Stomach smooth muscle (tissue), 2 donors: Measurements from ENCODE around the gene ASB13.

Source experiments
- H3K27ac ChIP-seq: one replicate; pipeline ENCODE4 v1.7.0; 2013; ENCODE audit warnings: mild to moderate bottlenecking, low read length, inconsistent platforms
- H3K27me3 ChIP-seq, 2 donors: one replicate each; pipeline ENCODE4 v1.7.0; 2013; ENCODE audit warnings: low read length in 2 of 2; ENCODE audit not compliant: insufficient read depth in 2 of 2, control insufficient read depth in 1 of 2
- H3K36me3 ChIP-seq, 2 donors: one replicate each; pipeline ENCODE4 v1.7.0; 2013; ENCODE audit warnings: low read length in 2 of 2; ENCODE audit not compliant: control insufficient read depth in 2 of 2, insufficient read depth in 2 of 2
- H3K4me1 ChIP-seq: one replicate; pipeline ENCODE4 v1.7.0; 2013; ENCODE audit warnings: low read length; ENCODE audit not compliant: control insufficient read depth, insufficient read depth
- H3K4me3 ChIP-seq, 2 donors: one replicate each; pipeline ENCODE4 v1.7.0; 2013; ENCODE audit warnings: low read length in 2 of 2
- H3K9ac ChIP-seq, 2 donors: one replicate each; pipeline ENCODE4 v1.7.0; 2013; ENCODE audit warnings: low read length in 2 of 2, mild to moderate bottlenecking in 1 of 2
- H3K9me3 ChIP-seq, 2 donors: one replicate each; pipeline ENCODE4 v1.7.0; 2013; ENCODE audit warnings: low read length in 2 of 2; ENCODE audit not compliant: control insufficient read depth in 2 of 2
- donor health status: healthy.
- donor health status: Pancreatic carcinoma.

Gene ASB13

GRCh38 chr10:5604961-5605360, 61.4 kb downstream of the ASB13 start:
- H3K36me3 ChIP-seq, result no peaks in the 10 kb centered on the region
- no peaks in the 10 kb centered on the region for H3K9me3 ChIP-seq
- no peaks in the 10 kb centered on the region for H3K27me3 ChIP-seq
- H3K4me3 ChIP-seq, result no peak overlapping the region
- no peak overlapping the region for H3K9ac ChIP-seq
- H3K4me1 ChIP-seq, result peaks cover 3% of the 10 kb centered on the region
- no peak overlapping the region for H3K27ac ChIP-seq

DNA sequence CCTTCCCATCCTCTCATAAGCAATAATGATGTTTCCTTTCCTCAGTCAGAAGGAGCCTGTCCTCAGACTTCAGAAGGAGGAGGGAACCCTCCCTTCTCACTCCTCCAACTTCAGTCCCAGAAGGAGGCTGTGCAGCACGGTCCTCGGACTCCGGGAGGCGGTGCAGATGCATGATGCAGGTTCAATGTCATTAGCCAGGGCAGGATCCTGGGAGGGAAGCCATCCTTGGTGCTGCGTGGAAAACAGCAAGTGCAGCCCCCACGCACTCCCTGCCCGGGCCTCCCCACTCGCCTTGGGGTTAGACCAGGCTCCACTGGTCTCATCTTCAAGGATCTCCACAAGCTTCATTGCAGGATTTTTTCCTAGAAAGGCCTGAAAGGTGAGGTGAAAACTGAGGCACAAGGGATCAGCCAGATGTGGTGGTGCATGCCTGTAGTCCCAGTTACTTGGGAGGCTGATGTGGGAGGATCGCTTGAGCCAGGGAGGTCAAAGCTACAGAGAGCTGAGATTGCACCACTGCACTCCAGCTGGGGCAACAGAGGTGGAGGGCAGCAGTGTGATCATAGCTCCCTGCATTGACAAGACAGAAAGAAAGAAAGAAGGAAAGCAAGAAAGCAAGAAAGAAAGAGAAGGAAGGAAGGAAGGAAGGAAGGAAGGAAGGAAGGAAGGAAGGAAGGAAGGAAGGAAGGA, 62.0 kb downstream of the ASB13 start:
- Histone ChIP-seq H3K36me3 (no peaks in the 10 kb centered on the region), H3K27me3 (no peaks in the 10 kb centered on the region), H3K27ac (no peak overlapping the region), H3K9me3 (no peaks in the 10 kb centered on the region), H3K4me1 (peaks cover 6% of the 10 kb centered on the region), H3K9ac (no peak overlapping the region), H3K4me3 (no peak overlapping the region)

GRCh38 chr10:5603848-5604170, 62.6 kb downstream of the ASB13 start:
- H3K36me3 ChIP-seq, result no peaks in the 10 kb centered on the region
- H3K4me3 ChIP-seq, result no peak overlapping the region
- peaks cover 6% of the 10 kb centered on the region for H3K4me1 ChIP-seq
- no peaks in the 10 kb centered on the region for H3K9me3 ChIP-seq
- H3K27ac ChIP-seq, result no peak overlapping the region
- no peak overlapping the region for H3K9ac ChIP-seq
- no peaks in the 10 kb centered on the region for H3K27me3 ChIP-seq

- Histone ChIP-seq H3K9me3 (no peaks in the 10 kb centered on the region), H3K27ac (no peak overlapping the region), H3K4me1 (peaks cover 6% of the 10 kb centered on the region), H3K4me3 (no peak overlapping the region), H3K36me3 (no peaks in the 10 kb centered on the region), H3K9ac (no peak overlapping the region), H3K27me3 (no peaks in the 10 kb centered on the region)
Measured at GRCh38 chr10:5603091-5603847, 63.1 kb downstream of the ASB13 start.

GRCh38 chr10:5601826-5602495, 64.4 kb downstream of the ASB13 start:
- Histone ChIP-seq H3K27ac (no peak overlapping the region), H3K36me3 (no peaks in the 10 kb centered on the region), H3K4me1 (peaks cover 6% of the 10 kb centered on the region), H3K4me3 (no peak overlapping the region), H3K9me3 (no peaks in the 10 kb centered on the region), H3K9ac (no peak overlapping the region), H3K27me3 (no peaks in the 10 kb centered on the region)

DNA sequence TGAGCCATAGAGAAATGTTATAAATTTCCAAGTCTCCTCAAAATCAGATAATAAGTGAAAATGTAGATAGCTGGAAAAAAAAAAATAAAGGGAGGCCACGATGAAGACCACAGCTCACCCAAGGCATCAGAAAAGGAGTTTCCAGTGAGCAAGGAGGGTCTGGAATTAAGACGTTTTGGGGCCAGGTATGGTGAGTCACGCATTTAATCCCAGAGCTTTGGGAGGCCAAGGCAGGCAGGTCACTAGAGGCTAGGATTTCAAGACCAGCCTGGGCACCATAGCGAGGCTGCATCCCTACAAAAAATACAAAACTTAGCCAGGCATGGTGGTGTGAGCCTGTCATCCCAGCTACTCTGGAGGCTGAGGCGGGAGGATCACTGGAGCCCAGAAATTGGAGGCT, 65.5 kb downstream of the ASB13 start:
- peaks cover 6% of the 10 kb centered on the region for H3K4me1 ChIP-seq

GRCh38 chr10:5599613-5600520, 66.5 kb downstream of the ASB13 start:
- Histone ChIP-seq H3K27me3 (no peaks in the 10 kb centered on the region), H3K27ac (no peak overlapping the region), H3K4me3 (no peak overlapping the region), H3K36me3 (no peaks in the 10 kb centered on the region), H3K4me1 (peaks cover 4% of the 10 kb centered on the region), H3K9me3 (no peaks in the 10 kb centered on the region), H3K9ac (no peak overlapping the region)

More for the DNA sequence above, 65.5 kb downstream of the ASB13 start:
- H3K9me3 ChIP-seq, result no peaks in the 10 kb centered on the region
- H3K4me3 ChIP-seq, result no peak overlapping the region
- H3K36me3 ChIP-seq, result no peaks in the 10 kb centered on the region
- H3K9ac ChIP-seq, result no peak overlapping the region
- no peaks in the 10 kb centered on the region for H3K27me3 ChIP-seq
- H3K27ac ChIP-seq, result no peak overlapping the region

- Histone ChIP-seq H3K4me1 (peaks cover 4% of the 10 kb centered on the region), H3K36me3 (no peaks in the 10 kb centered on the region), H3K27me3 (no peaks in the 10 kb centered on the region), H3K4me3 (no peak overlapping the region), H3K9ac (no peak overlapping the region), H3K27ac (no peak overlapping the region), H3K9me3 (no peaks in the 10 kb centered on the region)
Measured at GRCh38 chr10:5598085-5598690, 68.2 kb downstream of the ASB13 start.

DNA sequence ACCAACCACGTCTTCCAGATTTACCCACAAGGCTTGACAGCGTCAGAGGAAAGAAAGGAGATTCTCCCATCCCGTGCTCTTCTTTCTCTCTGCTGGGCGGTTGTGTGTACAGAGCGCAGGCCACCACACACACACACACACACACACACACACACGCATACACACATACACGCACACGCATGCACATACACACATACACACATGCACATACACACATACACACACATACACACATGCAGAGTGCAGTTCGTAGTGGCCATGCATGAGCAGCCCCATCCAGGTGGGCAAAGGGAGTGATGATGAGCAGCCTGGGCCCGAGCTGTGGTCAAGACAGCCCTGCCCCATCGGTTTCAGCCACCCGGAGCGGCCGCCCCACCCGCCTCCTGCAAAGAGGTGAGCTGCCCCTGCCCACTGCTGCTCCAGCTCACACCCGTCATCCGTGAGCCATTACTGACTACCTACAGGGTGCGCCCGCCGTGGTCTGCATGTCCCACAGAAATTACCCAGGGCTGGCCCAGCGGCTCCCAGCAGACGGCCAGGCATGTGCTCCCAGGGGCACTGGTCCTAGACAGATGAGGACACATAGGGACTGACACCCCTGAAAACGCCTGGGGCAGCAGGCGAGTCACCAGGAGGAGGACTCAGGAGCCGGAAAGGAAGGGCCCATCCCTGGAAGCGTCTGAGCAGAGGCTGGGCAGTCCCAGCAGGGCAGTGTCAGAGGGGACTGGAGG, 69.6 kb downstream of the ASB13 start:
- Histone ChIP-seq H3K4me3 (no peak overlapping the region), H3K36me3 (no peaks in the 10 kb centered on the region), H3K9ac (no peak overlapping the region), H3K4me1 (peaks cover 4% of the 10 kb centered on the region), H3K9me3 (no peaks in the 10 kb centered on the region), H3K27me3 (no peaks in the 10 kb centered on the region), H3K27ac (no peak overlapping the region)
